ENCODE measurements around the gene UBTD2. TPM values are rescaled to one million over a fixed set of nuclear protein-coding genes. Genes with fewer than 3 reads are reported as not detected.

Gene UBTD2
- total RNA-seq, 1 donor from 2014 or later: 72.7 TPM

DNA sequence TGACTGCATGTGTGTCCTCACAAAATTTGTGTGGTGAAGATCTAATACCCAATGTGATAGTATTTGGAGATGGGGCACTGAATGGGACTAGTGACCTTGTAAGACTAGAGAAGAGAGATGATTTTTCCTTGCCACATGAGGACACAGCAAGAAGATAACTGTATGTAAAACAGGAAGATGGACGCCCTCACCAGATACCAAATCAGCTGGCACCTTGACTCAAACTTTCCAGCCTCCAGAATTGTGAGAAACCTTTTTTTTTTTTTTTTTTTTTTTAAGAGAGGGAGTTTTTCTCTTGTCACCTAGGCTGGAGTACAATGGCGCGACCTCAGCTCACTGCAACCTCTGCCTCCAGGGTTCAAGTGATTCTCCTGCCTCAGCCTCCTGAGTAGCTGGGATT lies 40.3 kb downstream of the UBTD2 start:
- Mint-ChIP-seq H3K27me3 (no peaks in the 10 kb centered on the region), H3K4me1 (ENCODE audit: low read depth) (peaks cover 9% of the 10 kb centered on the region), H3K9me3 (ENCODE audit: low read depth) (no peaks in the 10 kb centered on the region), H3K27ac (no peak overlapping the region), H3K36me3 (ENCODE audit: insufficient read depth) (peaks cover 10% of the 10 kb centered on the region), H3K4me3 (ENCODE audit: low read depth) (no peak overlapping the region)
- TF ChIP-seq, protein P1, sequence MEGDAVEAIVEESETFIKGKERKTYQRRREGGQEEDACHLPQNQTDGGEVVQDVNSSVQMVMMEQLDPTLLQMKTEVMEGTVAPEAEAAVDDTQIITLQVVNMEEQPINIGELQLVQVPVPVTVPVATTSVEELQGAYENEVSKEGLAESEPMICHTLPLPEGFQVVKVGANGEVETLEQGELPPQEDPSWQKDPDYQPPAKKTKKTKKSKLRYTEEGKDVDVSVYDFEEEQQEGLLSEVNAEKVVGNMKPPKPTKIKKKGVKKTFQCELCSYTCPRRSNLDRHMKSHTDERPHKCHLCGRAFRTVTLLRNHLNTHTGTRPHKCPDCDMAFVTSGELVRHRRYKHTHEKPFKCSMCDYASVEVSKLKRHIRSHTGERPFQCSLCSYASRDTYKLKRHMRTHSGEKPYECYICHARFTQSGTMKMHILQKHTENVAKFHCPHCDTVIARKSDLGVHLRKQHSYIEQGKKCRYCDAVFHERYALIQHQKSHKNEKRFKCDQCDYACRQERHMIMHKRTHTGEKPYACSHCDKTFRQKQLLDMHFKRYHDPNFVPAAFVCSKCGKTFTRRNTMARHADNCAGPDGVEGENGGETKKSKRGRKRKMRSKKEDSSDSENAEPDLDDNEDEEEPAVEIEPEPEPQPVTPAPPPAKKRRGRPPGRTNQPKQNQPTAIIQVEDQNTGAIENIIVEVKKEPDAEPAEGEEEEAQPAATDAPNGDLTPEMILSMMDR (IDR thresholded peaks at IDR 0.05; ENCODE audit: unreplicated experiment): no peak
- DNase-seq (ENCODE audit: low spot score, unreplicated experiment): no peak

DNA sequence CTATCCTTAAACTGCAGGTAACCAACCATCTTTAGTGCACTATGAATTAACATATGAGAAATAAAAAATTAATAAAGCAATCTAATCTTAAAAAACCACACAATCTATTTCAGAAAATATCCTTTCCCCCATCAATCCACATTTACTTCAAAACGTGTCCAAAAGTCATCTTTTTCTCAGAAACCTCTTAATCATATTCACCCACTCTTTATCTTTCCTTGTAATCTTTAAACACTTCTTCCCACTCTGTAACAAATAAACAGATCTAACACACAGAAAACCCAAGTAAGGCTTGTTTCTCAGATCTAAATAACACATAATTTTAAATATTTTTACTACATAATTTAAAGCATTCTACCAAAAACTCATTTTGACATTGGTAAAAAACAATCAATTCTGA lies 45.2 kb downstream of the UBTD2 start:
- TF ChIP-seq, protein P1 (IDR thresholded peaks at IDR 0.05; ENCODE audit: unreplicated experiment): no peak
- Mint-ChIP-seq H3K36me3 (ENCODE audit: insufficient read depth) (peaks cover 8% of the 10 kb centered on the region), H3K4me3 (ENCODE audit: low read depth) (no peak overlapping the region), H3K9me3 (ENCODE audit: low read depth) (no peaks in the 10 kb centered on the region), H3K27ac (no peak overlapping the region), H3K4me1 (ENCODE audit: low read depth) (peaks cover 23% of the 10 kb centered on the region), H3K27me3 (no peaks in the 10 kb centered on the region)
- no peak for DNase-seq (ENCODE audit: low spot score, unreplicated experiment)

DNA sequence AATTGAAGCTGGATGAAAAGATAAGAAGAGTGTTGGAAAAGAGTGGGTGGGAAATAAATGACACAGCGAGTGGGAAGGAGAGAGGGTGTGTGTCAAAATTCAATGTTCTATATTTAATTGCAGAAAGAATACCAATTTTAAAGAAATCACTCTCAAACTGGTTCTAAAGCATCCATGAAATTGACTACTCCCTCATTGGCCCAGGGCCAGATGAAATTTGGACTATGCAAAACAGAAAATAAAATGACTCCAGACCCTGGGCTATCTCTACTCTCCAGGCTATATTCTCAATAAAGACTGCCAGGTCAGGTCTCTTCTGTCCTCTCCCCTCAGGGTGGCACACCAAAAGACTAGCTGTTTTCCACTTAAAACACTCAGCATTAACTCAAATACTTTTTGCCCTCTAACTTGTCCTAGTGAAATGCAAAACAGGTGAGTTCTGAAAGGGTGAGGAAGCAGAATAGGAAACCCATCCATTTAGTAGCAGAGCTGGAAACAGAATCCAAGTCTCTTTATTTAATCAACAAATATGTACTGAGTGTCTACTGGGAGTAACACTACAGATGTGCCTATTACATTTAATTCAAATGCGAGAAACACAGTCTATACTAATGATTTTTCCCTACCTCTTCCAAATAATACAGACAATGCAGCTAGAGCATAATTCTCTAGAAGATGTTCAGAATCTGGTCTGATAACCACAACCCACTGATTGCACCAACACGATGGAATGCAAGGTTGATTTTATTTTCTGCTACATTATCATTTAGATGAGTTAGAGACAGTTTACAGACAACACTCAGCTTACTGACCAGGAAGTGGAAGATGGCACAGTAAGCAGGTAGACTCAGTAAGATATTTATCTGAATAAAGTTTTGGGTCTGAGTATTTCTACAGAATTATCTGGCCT lies 47.5 kb downstream of the UBTD2 start:
- Mint-ChIP-seq H3K27ac (peak overlapping the region; percentile 47), H3K4me3 (ENCODE audit: low read depth) (no peak overlapping the region), H3K36me3 (ENCODE audit: insufficient read depth) (peaks cover 13% of the 10 kb centered on the region), H3K4me1 (ENCODE audit: low read depth) (peaks cover 23% of the 10 kb centered on the region), H3K9me3 (ENCODE audit: low read depth) (no peaks in the 10 kb centered on the region), H3K27me3 (no peaks in the 10 kb centered on the region)
- TF ChIP-seq, protein P1 (IDR thresholded peaks at IDR 0.05; ENCODE audit: unreplicated experiment): no peak
- no peak for DNase-seq (ENCODE audit: low spot score, unreplicated experiment)

DNA sequence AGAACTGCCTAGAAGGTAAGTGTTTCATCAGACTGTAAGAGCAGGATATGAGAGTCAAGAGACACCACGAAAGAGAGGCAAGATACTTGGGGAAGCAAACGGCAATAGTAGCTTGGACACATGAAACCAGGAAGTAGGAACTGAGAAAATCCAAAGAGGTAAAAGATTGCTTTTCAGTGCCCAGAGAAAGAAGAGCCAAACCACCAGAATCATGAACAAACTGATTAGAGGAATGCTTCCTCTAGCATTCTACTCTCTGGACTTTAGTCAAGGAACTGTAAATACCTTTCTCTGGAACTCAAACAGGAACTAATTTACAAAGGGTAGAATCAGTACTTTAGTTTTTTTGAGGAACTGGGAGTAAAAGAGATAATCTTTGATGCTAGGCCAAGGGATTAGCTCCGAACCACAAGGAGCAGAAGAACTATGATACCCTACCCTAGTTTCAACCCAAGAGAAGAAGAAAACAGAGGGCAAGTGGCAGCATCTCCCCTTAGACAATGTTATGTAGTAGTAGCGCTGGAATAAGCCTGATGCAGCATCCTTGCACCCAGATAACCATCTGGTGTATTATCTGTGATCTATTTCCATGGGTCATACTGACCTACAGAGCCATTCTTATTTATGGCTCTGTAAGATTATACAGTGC lies 48.3 kb downstream of the UBTD2 start:
- Mint-ChIP-seq H3K4me3 (ENCODE audit: low read depth) (no peak overlapping the region), H3K27me3 (no peaks in the 10 kb centered on the region), H3K27ac (peak overlapping the region; percentile 0), H3K9me3 (ENCODE audit: low read depth) (no peaks in the 10 kb centered on the region), H3K4me1 (ENCODE audit: low read depth) (peaks cover 23% of the 10 kb centered on the region), H3K36me3 (ENCODE audit: insufficient read depth) (peaks cover 18% of the 10 kb centered on the region)
- no peak for DNase-seq (ENCODE audit: low spot score, unreplicated experiment)
- TF ChIP-seq, protein P1 (IDR thresholded peaks at IDR 0.05; ENCODE audit: unreplicated experiment): no peak

DNA sequence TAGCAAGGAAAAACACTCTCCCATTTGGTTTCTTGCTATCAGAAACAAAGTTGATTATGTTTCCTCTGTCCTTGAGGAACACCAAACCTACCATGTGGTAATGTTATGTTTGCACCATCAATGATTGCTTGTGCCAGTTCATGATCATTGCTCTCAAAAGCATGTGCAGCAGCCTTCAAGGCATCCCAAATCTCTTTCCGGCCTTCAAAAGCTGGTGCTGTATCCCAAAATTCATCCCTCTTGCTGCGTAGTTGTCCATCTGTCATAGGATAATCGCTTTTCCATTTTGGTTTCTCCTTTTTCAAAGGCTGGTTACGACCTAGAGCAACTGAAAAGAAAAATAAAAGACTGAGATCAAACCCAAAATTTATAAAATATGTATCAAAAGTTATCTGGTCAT lies 49.5 kb downstream of the UBTD2 start:
- H3K4me1 Mint-ChIP-seq (ENCODE audit: low read depth): peaks cover 23% of the 10 kb centered on the region

More for the DNA sequence above, 49.5 kb downstream of the UBTD2 start:
- Mint-ChIP-seq H3K36me3 (ENCODE audit: insufficient read depth) (peaks cover 21% of the 10 kb centered on the region), H3K9me3 (ENCODE audit: low read depth) (no peaks in the 10 kb centered on the region), H3K4me3 (ENCODE audit: low read depth) (no peak overlapping the region), H3K27ac (no peak overlapping the region), H3K27me3 (no peaks in the 10 kb centered on the region)
- TF ChIP-seq, protein P1 (IDR thresholded peaks at IDR 0.05; ENCODE audit: unreplicated experiment): no peak
- DNase-seq (ENCODE audit: low spot score, unreplicated experiment): no peak
